Measurements from ENCODE around the gene MTNR1A. TPM values are rescaled to one million over a fixed set of nuclear protein-coding genes. Genes with fewer than 3 reads are reported as not detected.

Gene MTNR1A
- total and polyA plus RNA-seq, 2 donors (not counting 1 experiment from before 2014, with no cell fraction given) = not detected

GRCh38 chr4:186596850-186597390 is 41.6 kb upstream of the MTNR1A start:
- Mint-ChIP-seq H3K4me1 (no peaks in the 10 kb centered on the region), H3K9me3 (ENCODE audit: insufficient read depth) (no peaks in the 10 kb centered on the region), H3K27me3 (no peaks in the 10 kb centered on the region), H3K4me3 (no peak overlapping the region), H3K27ac (no peak overlapping the region)
- H4K20me1 ChIP-seq (ENCODE audit: control insufficient read depth, insufficient read depth, low read length, poor library complexity, severe bottlenecking) = no peaks in the 10 kb centered on the region
- 96% methylated on average over 17 of the region's 23 CpGs for WGBS (ENCODE audit: insufficient coverage)
- DNase-seq = no peak
- H2AFZ ChIP-seq (ENCODE audit: insufficient read depth, low read depth, low read length, poor library complexity, severe bottlenecking) = no peak overlapping the region
- no peaks in the 10 kb centered on the region for H3K27me3 ChIP-seq (replicated peaks in 1 of 4; ENCODE audit: control extremely low read depth in 1 of 4, control insufficient read depth in 3 of 4, insufficient read depth in 4 of 4, low read length in 3 of 4)
- no peak overlapping the region for H3K4me3 ChIP-seq (ENCODE audit: control extremely low read depth in 1 of 5, extremely low read depth in 1 of 5, insufficient read depth in 1 of 5, low read depth in 2 of 5, low read length in 4 of 5)
- TF ChIP-seq EZH2 (IDR thresholded peaks at IDR 0.05; ENCODE audit: borderline replicate concordance, insufficient read depth, low read depth, low read length, poor library complexity, severe bottlenecking) = no peak
- H3K9ac ChIP-seq (ENCODE audit: low read length) = no peak overlapping the region
- no peak for ATAC-seq (ENCODE audit: low read depth)
- POLR2A ChIA-PET = no interaction called here
- H3K9me3 ChIP-seq (ENCODE audit: control extremely low read depth in 1 of 3, control insufficient read depth in 2 of 3, insufficient read depth in 1 of 3, low read length in 2 of 3) = peaks cover 0 to 4% (median 0%) of the 10 kb centered on the region in 3 donors
- no peaks in the 10 kb centered on the region for H3K36me3 ChIP-seq (replicated peaks in 1 of 2; ENCODE audit: control extremely low read depth in 1 of 2, control insufficient read depth in 1 of 2, extremely low read depth in 1 of 2, insufficient read depth in 2 of 2, low read length in 1 of 2)
- intact Hi-C loops (cut with micrococcal nuclease) = no loop called here
- H3K4me1 ChIP-seq (ENCODE audit: control insufficient read depth in 2 of 2, insufficient read depth in 2 of 2, low read length in 2 of 2) = no peaks in the 10 kb centered on the region
- H3K79me2 ChIP-seq (ENCODE audit: control insufficient read depth, insufficient read depth, low read length) = no peaks in the 10 kb centered on the region
- H3K27ac ChIP-seq (ENCODE audit: low read length in 2 of 2) = no peak overlapping the region
- CTCF ChIA-PET = no interaction called here
- H3K4me2 ChIP-seq (replicated peaks; ENCODE audit: low read depth, low read length, poor library complexity, severe bottlenecking) = no peak overlapping the region

GRCh38 chr4:186596346-186596745 is 41.0 kb upstream of the MTNR1A start:
- DNase-seq (no peak), ATAC-seq (ENCODE audit: low read depth) (no peak)
- no peaks in the 10 kb centered on the region for H3K9me3 Mint-ChIP-seq (ENCODE audit: insufficient read depth)
- no peak overlapping the region for H3K27ac Mint-ChIP-seq
- ChIA-PET POLR2A (no interaction called here), CTCF (no interaction called here)
- no peak for TF ChIP-seq EZH2 (IDR thresholded peaks at IDR 0.05; ENCODE audit: borderline replicate concordance, insufficient read depth, low read depth, low read length, poor library complexity, severe bottlenecking)
- no peak for TF ChIP-seq CTCF (IDR thresholded peaks at IDR 0.05)
- no peaks in the 10 kb centered on the region for H3K4me1 Mint-ChIP-seq
- H3K4me3 Mint-ChIP-seq = no peak overlapping the region
- Histone ChIP-seq H3K9ac (ENCODE audit: low read length) (no peak overlapping the region), H3K27ac (ENCODE audit: low read length in 2 of 2) (no peak overlapping the region), H3K4me3 (ENCODE audit: control extremely low read depth in 1 of 5, extremely low read depth in 1 of 5, insufficient read depth in 1 of 5, low read depth in 2 of 5, low read length in 4 of 5) (no peak overlapping the region), H3K9me3 (ENCODE audit: control extremely low read depth in 1 of 3, control insufficient read depth in 2 of 3, insufficient read depth in 1 of 3, low read length in 2 of 3) (peaks cover 0 to 4% (median 0%) of the 10 kb centered on the region in 3 donors), H4K20me1 (ENCODE audit: control insufficient read depth, insufficient read depth, low read length, poor library complexity, severe bottlenecking) (no peaks in the 10 kb centered on the region), H3K27me3 (replicated peaks in 1 of 4; ENCODE audit: control extremely low read depth in 1 of 4, control insufficient read depth in 3 of 4, insufficient read depth in 4 of 4, low read length in 3 of 4) (no peaks in the 10 kb centered on the region), H3K36me3 (replicated peaks in 1 of 2; ENCODE audit: control extremely low read depth in 1 of 2, control insufficient read depth in 1 of 2, extremely low read depth in 1 of 2, insufficient read depth in 2 of 2, low read length in 1 of 2) (no peaks in the 10 kb centered on the region), H3K79me2 (ENCODE audit: control insufficient read depth, insufficient read depth, low read length) (no peaks in the 10 kb centered on the region), H3K4me1 (ENCODE audit: control insufficient read depth in 2 of 2, insufficient read depth in 2 of 2, low read length in 2 of 2) (no peaks in the 10 kb centered on the region), H2AFZ (ENCODE audit: insufficient read depth, low read depth, low read length, poor library complexity, severe bottlenecking) (no peak overlapping the region), H3K4me2 (replicated peaks; ENCODE audit: low read depth, low read length, poor library complexity, severe bottlenecking) (no peak overlapping the region)
- no peaks in the 10 kb centered on the region for H3K27me3 Mint-ChIP-seq
- intact Hi-C loops (cut with micrococcal nuclease) = no loop called here
- WGBS (ENCODE audit: insufficient coverage) = 92% methylated on average over 12 of the region's 12 CpGs
